ENCODE results near the gene KNG1. TPM values are rescaled to one million over a fixed set of nuclear protein-coding genes. Genes with fewer than 3 reads are reported as not detected.
"Not testable (repeated sequence)": the region's sequence is repeated elsewhere in the genome, so short reads cannot be mapped to it uniquely, and the experiment has no call there.

The KNG1 gene
- total RNA-seq, 1 donor from 2014 or later, result not detected

GRCh38 chr3:186697510-186697909 is 19.6 kb upstream of the KNG1 start:
- no peaks in the 10 kb centered on the region for H3K4me1 Mint-ChIP-seq
- ChIA-PET CTCF (no interaction called here), POLR2A (no interaction called here)
- peaks cover 4% of the 10 kb centered on the region for H3K27me3 Mint-ChIP-seq
- no peaks in the 10 kb centered on the region for H3K36me3 Mint-ChIP-seq (ENCODE audit: low read depth)
- no peak overlapping the region for H3K27ac Mint-ChIP-seq
- no peaks in the 10 kb centered on the region for H3K9me3 Mint-ChIP-seq
- intact Hi-C loops (cut with micrococcal nuclease), result no loop called here
- no peak for TF ChIP-seq CTCF (IDR thresholded peaks at IDR 0.05)
- no peak for DNase-seq
- no peak overlapping the region for H3K4me3 Mint-ChIP-seq
- ATAC-seq (ENCODE audit: low read depth), result no peak

- TF ChIP-seq CTCF (IDR thresholded peaks at IDR 0.05), result no peak
- Mint-ChIP-seq H3K4me1 (no peaks in the 10 kb centered on the region), H3K4me3 (no peak overlapping the region), H3K36me3 (ENCODE audit: low read depth) (no peaks in the 10 kb centered on the region), H3K27ac (no peak overlapping the region), H3K27me3 (peaks cover 11% of the 10 kb centered on the region), H3K9me3 (no peaks in the 10 kb centered on the region)
- intact Hi-C loops (cut with micrococcal nuclease), result no loop called here
- no peak for DNase-seq
- CTCF ChIA-PET, result no interaction called here
- no peak for ATAC-seq (ENCODE audit: low read depth)
- POLR2A ChIA-PET, result no interaction called here
Measured at GRCh38 chr3:186700267-186700666, 16.9 kb upstream of the KNG1 start.

GRCh38 chr3:186702451-186702850 is 14.7 kb upstream of the KNG1 start:
- H3K4me3 Mint-ChIP-seq; H3K9me3 Mint-ChIP-seq; H3K4me1 Mint-ChIP-seq; DNase-seq; CTCF ChIA-PET; POLR2A ChIA-PET; H3K27ac Mint-ChIP-seq; H3K36me3 Mint-ChIP-seq (ENCODE audit: low read depth); ATAC-seq (ENCODE audit: low read depth); intact Hi-C loops (cut with micrococcal nuclease): not testable (repeated sequence)
- peaks cover 16% of the 10 kb centered on the region for H3K27me3 Mint-ChIP-seq

GRCh38 chr3:186705882-186706780 is 11.0 kb upstream of the KNG1 start:
- no peak for TF ChIP-seq CTCF (IDR thresholded peaks at IDR 0.05)
- peak; percentile 45 for ATAC-seq (ENCODE audit: low read depth)
- Mint-ChIP-seq H3K27me3 (peaks cover 24% of the 10 kb centered on the region), H3K4me1 (no peaks in the 10 kb centered on the region), H3K4me3 (no peak overlapping the region), H3K9me3 (no peaks in the 10 kb centered on the region), H3K27ac (no peak overlapping the region), H3K36me3 (ENCODE audit: low read depth) (no peaks in the 10 kb centered on the region)
- intact Hi-C loops (cut with micrococcal nuclease), result no loop called here
- CTCF ChIA-PET, result no interaction called here
- no peak for DNase-seq
- POLR2A ChIA-PET, result no interaction called here

- H3K4me3 Mint-ChIP-seq, result no peak overlapping the region
- ATAC-seq (ENCODE audit: low read depth) (no peak), DNase-seq (no peak)
- no peak overlapping the region for H3K27ac Mint-ChIP-seq
- H3K9me3 Mint-ChIP-seq, result no peaks in the 10 kb centered on the region
- peaks cover 26% of the 10 kb centered on the region for H3K27me3 Mint-ChIP-seq
- intact Hi-C loops (cut with micrococcal nuclease), result no loop called here
- POLR2A ChIA-PET, result no interaction called here
- H3K36me3 Mint-ChIP-seq (ENCODE audit: low read depth), result no peaks in the 10 kb centered on the region
- no peaks in the 10 kb centered on the region for H3K4me1 Mint-ChIP-seq
- TF ChIP-seq CTCF (IDR thresholded peaks at IDR 0.05), result no peak
- CTCF ChIA-PET, result no interaction called here
Measured at GRCh38 chr3:186708983-186709679, 8.0 kb upstream of the KNG1 start.

- H3K9me3 Mint-ChIP-seq; H3K27ac Mint-ChIP-seq; CTCF ChIA-PET; ATAC-seq (ENCODE audit: low read depth); H3K36me3 Mint-ChIP-seq (ENCODE audit: low read depth); H3K4me3 Mint-ChIP-seq; intact Hi-C loops (cut with micrococcal nuclease); POLR2A ChIA-PET; DNase-seq; H3K4me1 Mint-ChIP-seq: not testable (repeated sequence)
- H3K27me3 Mint-ChIP-seq, result peaks cover 19% of the 10 kb centered on the region
Measured at GRCh38 chr3:186710694-186711093, 6.5 kb upstream of the KNG1 start.

Measured in activated B cell treated with CpG ODN at 0.5 μM for 24 hours (primary cell).